HUES48 (cell line): ENCODE measurements around the gene MBNL2.

Experiments
- H3K27ac ChIP-seq: one replicate; pipeline ENCODE4 v1.7.0; 2013; ENCODE audit warnings: low read depth, low read length, inconsistent platforms
- H3K27me3 ChIP-seq: 2 replicates; pipeline ENCODE4 v1.6.1; 2013; ENCODE audit warnings: mild to moderate bottlenecking, low read length; ENCODE audit not compliant: control insufficient read depth, insufficient read depth
- H3K36me3 ChIP-seq: 2 replicates; pipeline ENCODE4 v1.6.1; 2013; ENCODE audit warnings: low read length; ENCODE audit not compliant: control insufficient read depth, insufficient read depth
- H3K4me1 ChIP-seq: 2 replicates; pipeline ENCODE4 v1.6.1; 2013; ENCODE audit warnings: mild to moderate bottlenecking, low read length; ENCODE audit not compliant: control insufficient read depth, insufficient read depth
- H3K4me3 ChIP-seq: 2 replicates; pipeline ENCODE4 v1.5.1; 2013; ENCODE audit warnings: mild to moderate bottlenecking, low read depth, low read length
- H3K9ac ChIP-seq: 2 replicates; pipeline ENCODE4 v1.6.1; 2013; ENCODE audit warnings: mild to moderate bottlenecking, low read depth, low read length, moderate library complexity
- H3K9me3 ChIP-seq: 2 replicates; pipeline ENCODE4 v1.6.1; 2013; ENCODE audit warnings: low read length; ENCODE audit not compliant: control insufficient read depth, insufficient read depth

MBNL2 gene

DNA sequence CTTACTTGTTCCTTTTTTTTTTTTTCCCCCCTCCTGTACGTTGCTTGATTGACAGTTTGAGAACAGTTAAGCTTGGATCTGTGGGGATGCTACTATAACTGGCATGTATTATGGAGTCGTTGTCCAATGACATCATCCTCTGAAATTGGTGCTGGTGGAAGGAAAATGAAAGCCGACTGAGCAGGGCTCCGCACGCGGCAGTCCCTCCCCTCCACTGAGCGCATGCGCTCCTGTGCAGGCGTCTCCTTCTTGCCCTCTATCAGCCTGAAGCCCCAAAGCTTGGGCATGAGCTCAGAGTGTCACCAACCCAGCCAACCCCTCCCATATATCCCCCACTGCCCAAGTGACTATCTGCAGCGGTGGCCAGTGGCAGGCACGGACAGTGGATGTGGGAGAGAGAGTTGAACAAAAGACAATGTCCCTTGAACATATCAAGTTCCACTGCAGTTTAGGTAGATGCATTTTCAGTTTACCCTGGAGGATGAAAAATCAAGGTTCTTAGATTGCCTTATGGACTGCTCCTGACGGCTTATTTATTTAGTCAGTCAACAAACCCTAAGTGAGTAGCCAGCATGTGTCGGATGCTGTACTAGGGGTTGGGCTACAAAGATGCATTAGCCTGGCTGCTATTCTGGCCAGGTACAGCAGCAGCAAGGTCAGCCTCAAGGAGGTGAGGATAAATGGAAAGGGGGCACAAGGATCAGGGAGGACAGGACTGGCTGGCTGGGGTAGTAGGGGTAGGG is 20.8 kb downstream of the MBNL2 start:
- no peaks in the 10 kb centered on the region for H3K9me3 ChIP-seq
- no peak overlapping the region for H3K27ac ChIP-seq
- no peak overlapping the region for H3K9ac ChIP-seq
- no peak overlapping the region for H3K4me3 ChIP-seq
- H3K36me3 ChIP-seq: no peaks in the 10 kb centered on the region
- H3K4me1 ChIP-seq: peaks cover 26% of the 10 kb centered on the region
- peaks cover 18% of the 10 kb centered on the region for H3K27me3 ChIP-seq

DNA sequence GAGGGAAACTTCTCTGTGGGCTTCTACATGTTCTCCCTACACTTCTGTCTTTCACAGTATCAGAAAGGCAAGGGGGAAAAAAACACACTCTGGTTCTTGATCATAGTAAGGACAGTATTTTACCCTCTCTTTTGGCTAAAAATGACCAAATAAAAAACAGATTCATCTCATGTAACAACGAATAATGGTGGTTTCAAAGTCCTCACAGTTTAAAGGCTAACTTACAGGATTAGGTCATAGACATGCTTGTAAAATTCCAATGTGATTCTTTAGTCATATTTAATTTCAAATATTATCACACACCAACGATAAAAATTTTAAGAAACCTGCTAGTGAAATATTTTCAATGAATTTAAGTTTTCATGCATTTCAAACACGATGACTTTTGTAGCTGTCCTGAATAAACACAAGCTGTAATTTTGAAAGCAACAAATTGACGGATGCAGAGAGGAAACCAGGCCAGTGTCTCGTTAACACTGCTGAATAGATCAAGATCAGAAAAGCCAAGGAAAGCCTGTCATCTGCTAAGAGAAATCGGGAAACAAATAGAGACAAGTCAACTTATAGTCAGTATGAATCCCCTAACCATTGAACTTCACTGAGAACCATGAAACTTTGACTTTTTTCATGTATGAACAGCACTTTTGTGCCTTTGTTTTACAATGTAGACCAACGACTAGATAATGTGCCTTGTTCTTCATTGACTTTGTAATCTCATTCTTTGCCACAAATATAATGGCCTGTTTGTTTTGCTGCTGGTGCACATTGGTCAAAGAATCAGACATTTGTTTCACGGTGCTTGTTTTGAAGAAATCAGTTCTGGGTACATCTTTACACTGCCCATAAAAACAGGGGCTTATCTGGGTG is 22.0 kb downstream of the MBNL2 start:
- Histone ChIP-seq H3K9ac (no peak overlapping the region), H3K36me3 (no peaks in the 10 kb centered on the region), H3K9me3 (no peaks in the 10 kb centered on the region), H3K4me3 (no peak overlapping the region), H3K4me1 (peaks cover 31% of the 10 kb centered on the region), H3K27ac (no peak overlapping the region), H3K27me3 (peaks cover 11% of the 10 kb centered on the region)

DNA sequence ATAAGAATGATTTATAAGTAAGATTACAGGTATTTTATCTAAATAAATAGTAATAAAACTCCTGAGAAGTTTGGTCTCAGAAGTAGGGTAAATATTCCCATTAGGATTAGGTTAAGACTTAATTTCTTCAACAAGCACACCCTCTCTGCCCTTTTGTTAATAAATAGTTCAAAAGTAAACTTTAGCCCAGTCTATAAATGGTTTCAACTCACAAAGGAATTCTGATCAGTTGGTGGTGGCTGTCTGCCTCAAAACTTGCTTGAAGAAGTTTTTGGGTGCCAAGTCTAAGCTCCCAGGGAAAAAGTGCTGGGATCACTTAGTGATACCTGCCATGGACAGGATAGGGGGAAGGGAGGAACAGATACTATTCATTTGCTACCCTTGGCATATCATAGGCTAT is 22.9 kb downstream of the MBNL2 start:
- Histone ChIP-seq H3K9me3 (no peaks in the 10 kb centered on the region), H3K4me1 (peaks cover 30% of the 10 kb centered on the region), H3K4me3 (no peak overlapping the region), H3K27me3 (peaks cover 2% of the 10 kb centered on the region; the same call in 1 of the 2 replicates), H3K36me3 (no peaks in the 10 kb centered on the region), H3K27ac (no peak overlapping the region), H3K9ac (no peak overlapping the region)

DNA sequence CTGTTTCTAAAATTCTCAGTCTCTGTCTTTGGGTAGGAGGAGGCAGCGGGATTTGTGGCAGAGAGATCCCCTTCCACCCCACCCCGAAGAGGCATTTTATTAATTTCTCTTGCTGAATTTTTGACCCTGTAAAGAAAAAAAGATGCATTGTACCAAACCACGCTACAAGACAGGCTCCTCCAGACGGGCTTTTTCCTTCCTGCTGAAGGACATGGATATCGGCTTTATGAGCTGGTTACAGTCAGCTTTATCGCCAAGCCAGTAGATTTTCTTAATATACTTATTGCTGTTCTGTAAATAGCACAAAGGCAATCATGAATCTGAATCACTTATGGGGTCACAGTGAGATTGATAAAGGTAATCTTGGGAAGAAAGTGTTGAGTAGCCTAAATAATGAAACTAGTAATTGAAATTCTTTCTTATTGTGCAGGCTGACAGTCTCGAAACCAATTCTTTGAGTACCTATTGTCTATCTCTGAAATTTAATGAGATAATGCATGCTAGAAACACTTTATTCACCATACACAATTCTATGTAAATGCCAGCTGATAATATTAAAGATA is 24.5 kb downstream of the MBNL2 start:
- Histone ChIP-seq H3K27me3 (no peaks in the 10 kb centered on the region), H3K9me3 (no peaks in the 10 kb centered on the region), H3K4me1 (peaks cover 13% of the 10 kb centered on the region; the same call in 1 of the 2 replicates), H3K4me3 (no peak overlapping the region), H3K36me3 (no peaks in the 10 kb centered on the region), H3K27ac (no peak overlapping the region), H3K9ac (no peak overlapping the region)

- H3K27ac ChIP-seq: no peak overlapping the region
- no peak overlapping the region for H3K4me3 ChIP-seq
- H3K9ac ChIP-seq: no peak overlapping the region
- H3K4me1 ChIP-seq: peaks cover 11% of the 10 kb centered on the region; the same call in 1 of the 2 replicates
- H3K27me3 ChIP-seq: no peaks in the 10 kb centered on the region
- no peaks in the 10 kb centered on the region for H3K36me3 ChIP-seq
- no peaks in the 10 kb centered on the region for H3K9me3 ChIP-seq
These were observed 26.1 kb downstream of the MBNL2 start for GRCh38 chr13:97248243-97248642.

DNA sequence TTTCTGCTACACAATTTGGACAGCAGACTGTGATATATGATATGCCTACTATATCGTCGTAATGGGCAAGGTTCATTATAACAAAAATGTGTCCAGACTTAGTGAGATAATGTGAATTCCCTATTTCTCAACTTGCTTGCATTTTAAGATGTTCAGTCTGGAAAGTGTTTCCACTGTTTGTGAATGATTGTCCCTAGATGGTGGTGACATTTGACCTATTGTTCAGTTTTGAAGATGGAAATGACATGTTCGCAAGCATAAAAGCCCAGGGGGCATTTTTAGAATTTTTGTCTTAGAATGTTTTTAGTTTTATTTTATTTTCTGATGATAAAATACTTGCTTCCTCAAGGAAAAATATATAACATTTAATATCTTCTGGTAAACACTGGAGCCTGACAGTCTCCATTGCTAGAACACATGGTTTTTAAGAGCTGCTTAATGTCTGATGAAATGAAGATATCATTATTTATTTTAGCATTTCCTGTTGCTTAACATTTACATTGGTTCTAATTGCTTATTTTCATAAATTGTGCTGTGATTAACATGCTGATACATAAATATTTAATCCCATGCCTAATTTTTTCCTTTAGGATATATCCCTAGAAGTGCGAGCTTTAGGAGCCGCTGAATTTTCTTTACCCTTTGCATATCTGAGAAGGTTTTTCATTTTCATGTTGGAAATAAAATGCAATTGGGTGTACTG is 27.1 kb downstream of the MBNL2 start:
- no peak overlapping the region for H3K4me3 ChIP-seq
- H3K9ac ChIP-seq: no peak overlapping the region
- H3K27me3 ChIP-seq: no peaks in the 10 kb centered on the region
- H3K36me3 ChIP-seq: no peaks in the 10 kb centered on the region
- H3K9me3 ChIP-seq: no peaks in the 10 kb centered on the region
- no peak overlapping the region for H3K27ac ChIP-seq
- peaks cover 11% of the 10 kb centered on the region; the same call in 1 of the 2 replicates for H3K4me1 ChIP-seq

DNA sequence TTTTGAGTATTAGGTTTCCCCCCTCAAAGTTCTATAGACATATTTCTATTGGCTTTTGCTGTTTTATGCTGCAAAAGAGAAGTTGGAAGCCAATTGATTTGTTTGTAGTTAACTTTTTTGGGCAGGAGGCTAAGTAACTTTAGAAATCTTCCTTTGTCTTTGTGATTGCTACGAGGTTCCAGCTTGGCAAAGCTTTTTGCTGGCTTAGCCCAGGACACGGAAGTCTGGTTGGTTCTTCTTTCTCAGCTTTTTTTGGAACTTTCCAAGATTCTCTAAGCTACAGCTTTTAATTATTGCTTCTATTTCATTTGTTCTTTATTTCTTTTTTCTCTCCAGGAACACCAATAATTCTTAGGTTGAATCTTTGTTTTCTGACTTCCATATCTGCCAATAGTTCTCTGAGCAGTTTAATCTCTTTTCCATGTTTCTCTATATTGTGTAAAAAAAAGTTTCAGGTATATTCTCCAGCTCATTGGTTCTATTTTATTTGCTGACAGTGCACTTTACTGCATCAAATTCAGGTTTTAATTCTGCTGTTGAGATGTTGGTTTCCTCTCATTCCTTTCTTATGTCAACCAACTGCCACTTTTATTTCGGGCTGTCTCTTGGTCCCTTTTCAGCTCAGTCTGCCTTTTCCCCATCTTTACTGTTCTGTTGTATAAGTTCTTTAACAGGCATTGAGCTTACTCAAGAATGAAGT is 27.8 kb downstream of the MBNL2 start:
- Histone ChIP-seq H3K27me3 (no peaks in the 10 kb centered on the region), H3K4me3 (no peak overlapping the region), H3K4me1 (peaks cover 13% of the 10 kb centered on the region; the same call in 1 of the 2 replicates), H3K27ac (no peak overlapping the region), H3K9me3 (no peaks in the 10 kb centered on the region), H3K9ac (no peak overlapping the region), H3K36me3 (no peaks in the 10 kb centered on the region)

GRCh38 chr13:97250560-97250959 is 28.4 kb downstream of the MBNL2 start:
- no peak overlapping the region for H3K9ac ChIP-seq
- no peak overlapping the region for H3K27ac ChIP-seq
- H3K36me3 ChIP-seq: no peaks in the 10 kb centered on the region
- no peaks in the 10 kb centered on the region for H3K9me3 ChIP-seq
- no peaks in the 10 kb centered on the region for H3K27me3 ChIP-seq
- peaks cover 17% of the 10 kb centered on the region; the same call in 1 of the 2 replicates for H3K4me1 ChIP-seq
- H3K4me3 ChIP-seq: no peak overlapping the region

DNA sequence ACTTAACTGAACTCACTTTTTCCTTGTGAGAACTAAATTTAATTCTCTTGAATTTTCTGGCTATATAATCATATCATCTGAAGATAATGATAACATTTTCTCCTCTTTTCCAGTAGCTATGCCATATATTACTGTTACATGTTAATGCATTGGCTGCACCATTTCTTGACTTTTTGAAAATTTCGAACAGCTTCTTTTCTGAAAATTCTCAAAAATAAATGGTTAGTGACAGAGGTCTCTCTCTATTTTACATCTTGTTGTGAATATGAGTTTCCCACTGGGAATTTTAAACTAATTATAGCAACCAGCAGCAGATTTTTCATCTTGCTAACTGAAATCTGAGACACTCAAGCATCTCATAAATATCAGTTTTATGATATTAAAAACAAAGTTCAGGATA is 30.6 kb downstream of the MBNL2 start:
- H3K4me1 ChIP-seq: peaks cover 36% of the 10 kb centered on the region
- no peaks in the 10 kb centered on the region for H3K9me3 ChIP-seq
- H3K4me3 ChIP-seq: no peak overlapping the region
- H3K36me3 ChIP-seq: no peaks in the 10 kb centered on the region
- no peak overlapping the region for H3K27ac ChIP-seq
- no peak overlapping the region for H3K9ac ChIP-seq
- no peaks in the 10 kb centered on the region for H3K27me3 ChIP-seq

- H3K27me3 ChIP-seq: no peaks in the 10 kb centered on the region
- H3K36me3 ChIP-seq: no peaks in the 10 kb centered on the region
- H3K9me3 ChIP-seq: no peaks in the 10 kb centered on the region
- H3K4me1 ChIP-seq: peaks cover 46% of the 10 kb centered on the region
- H3K4me3 ChIP-seq: no peak overlapping the region
- no peak overlapping the region for H3K9ac ChIP-seq
- H3K27ac ChIP-seq: no peak overlapping the region
These were observed 31.6 kb downstream of the MBNL2 start for GRCh38 chr13:97253581-97254293.
